H1 (cell line): ENCODE data around the gene INHA. TPM values are rescaled to one million over a fixed set of nuclear protein-coding genes. Genes with fewer than 3 reads are reported as not detected.

Source experiments
- CBX8 ChIP-seq: fragments of 300-800, 300-1000 bp; sonication (generic); IDR thresholded peaks from 2 replicates; pipeline ENCODE4 v1.7.1; 2016; ENCODE audit warnings: low read depth, low read length, borderline replicate concordance
- POLR2AphosphoS5 ChIP-seq: IDR thresholded peaks from 2 replicates; pipeline ENCODE4 v1.6.1; 2011; ENCODE audit warnings: low read depth, low read length
- polyA plus RNA-seq, 7 experiments: library from polyadenylated mRNA; depleted of rRNA in 3 of 7; stranded (reverse) in 5 of 7; unstranded in 2 of 7; fragments of >200 nt in 5 of 7; fragments of 200-250 nt in 2 of 7; gene quantifications; 1 replicate in 5 of 7; 2 replicates in 1 of 7; 4 replicates in 1 of 7; pipeline versions ENCODE4 v1.2.1 to v1.2.3, GENCODE V29; 2011 to 2013; ENCODE audit warnings: missing spikeins in 2 of 7, mixed read lengths in 2 of 7
- total RNA-seq: library from RNA; stranded (reverse); fragmentation: NEBNext Ultra II Directional; extraction: Animal tissue kit (Norgen Biotek cat#: 25700); gene quantifications from 2 replicates; pipeline ENCODE4 v1.2.1, GENCODE V29; 2021

INHA gene
- total and polyA plus RNA-seq, 2 of the 8 experiments (the other 6 are each of a cell fraction or from before 2014, with no cell fraction given): 0.65 to 2.7 TPM

- TF ChIP-seq CBX8: no peak
- TF ChIP-seq POLR2AphosphoS5: no peak
Measured at GRCh38 chr2:219569635-219570034, 2.5 kb upstream of the INHA start (continued).
